IPS-18a (cell line): ENCODE data around the gene SERHL2.
"Not testable (repeated sequence)": the region's sequence is repeated elsewhere in the genome, so short reads cannot be mapped to it uniquely, and the experiment has no call there.

Experiments
- H3K27ac ChIP-seq: one replicate; pipeline ENCODE4 v1.5.1; 2013; ENCODE audit warnings: low read length
- H3K27me3 ChIP-seq: one replicate; pipeline ENCODE4 v1.6.1; 2013; ENCODE audit warnings: mild to moderate bottlenecking, low read length; ENCODE audit not compliant: control insufficient read depth, insufficient read depth
- H3K36me3 ChIP-seq: one replicate; pipeline ENCODE4 v1.6.1; 2013; ENCODE audit warnings: low read depth, low read length; ENCODE audit not compliant: control insufficient read depth
- H3K4me1 ChIP-seq: one replicate; pipeline ENCODE4 v1.6.1; 2013; ENCODE audit warnings: low read depth, low read length; ENCODE audit not compliant: control insufficient read depth
- H3K4me3 ChIP-seq: one replicate; pipeline ENCODE4 v1.5.1; 2013; ENCODE audit warnings: low read length
- H3K9ac ChIP-seq: one replicate; pipeline ENCODE4 v1.6.1; 2013; ENCODE audit warnings: mild to moderate bottlenecking, low read length, moderate library complexity
- H3K9me3 ChIP-seq: one replicate; pipeline ENCODE4 v1.6.1; 2013; ENCODE audit warnings: low read depth, low read length; ENCODE audit not compliant: control insufficient read depth

Gene SERHL2

GRCh38 chr22:42519525-42520401, 34.0 kb upstream of the SERHL2 start, which contains the start of gene RRP7A:
Gene RRP7A (minus strand): TSS chr22:42519796. CDS start chr22:42519786, 10 bp downstream.
- Histone ChIP-seq H3K27me3 (no peaks in the 10 kb centered on the region), H3K27ac (no peak within 1 kb of the TSS), H3K4me3 (peak within 1 kb of the TSS; percentile 70), H3K9me3 (no peaks in the 10 kb centered on the region), H3K9ac (peak within 1 kb of the TSS; percentile 77), H3K36me3 (peaks cover 15% of the 10 kb centered on the region), H3K4me1 (no peaks in the 10 kb centered on the region)

DNA sequence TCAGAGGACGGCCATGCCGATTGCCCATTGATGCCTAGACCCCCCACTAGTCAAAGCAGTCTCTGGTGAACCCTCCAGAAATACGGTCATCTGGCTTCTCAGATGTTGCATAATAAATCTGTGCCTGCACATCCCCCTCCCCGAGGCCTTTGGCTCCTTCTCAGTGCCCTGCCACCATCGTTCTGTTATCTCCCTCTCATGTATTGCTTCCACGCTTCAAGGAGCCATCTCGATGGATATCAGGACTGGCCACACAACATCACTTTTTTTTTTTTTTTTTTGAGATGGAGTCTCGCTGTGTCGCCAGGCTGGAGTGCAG, 32.6 kb upstream of the SERHL2 start:
- Histone ChIP-seq H3K9me3 (no peaks in the 10 kb centered on the region), H3K4me3 (no peak overlapping the region), H3K4me1 (no peaks in the 10 kb centered on the region), H3K27ac (no peak overlapping the region), H3K9ac (no peak overlapping the region), H3K27me3 (no peaks in the 10 kb centered on the region), H3K36me3 (peaks cover 10% of the 10 kb centered on the region)

DNA sequence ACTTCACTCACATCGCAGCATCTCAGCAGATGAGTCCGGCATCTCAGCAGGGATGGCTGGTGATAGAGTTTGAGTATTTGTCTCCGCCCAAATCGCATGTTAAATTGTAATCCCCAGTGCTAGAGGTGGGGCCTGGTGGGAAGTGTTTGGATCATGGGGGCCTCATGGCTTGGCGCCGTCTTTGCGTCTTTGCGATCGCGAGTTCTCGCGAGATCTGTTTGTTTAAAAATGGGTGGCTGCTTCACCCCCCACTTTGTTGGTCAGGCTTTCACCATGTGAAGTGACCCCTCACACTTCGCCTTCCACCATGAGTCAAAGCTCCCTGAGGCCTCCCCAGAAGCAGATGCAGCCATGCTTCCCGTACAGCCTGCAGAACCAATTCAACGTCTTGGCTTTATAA, 31.2 kb upstream of the SERHL2 start:
- Histone ChIP-seq H3K27ac (no peak overlapping the region), H3K36me3 (no peaks in the 10 kb centered on the region), H3K9me3 (no peaks in the 10 kb centered on the region), H3K27me3 (no peaks in the 10 kb centered on the region), H3K9ac (no peak overlapping the region), H3K4me3 (no peak overlapping the region), H3K4me1 (no peaks in the 10 kb centered on the region)

- H3K36me3 ChIP-seq, result no peaks in the 10 kb centered on the region
- H3K9ac ChIP-seq, result no peak overlapping the region
- H3K9me3 ChIP-seq, result no peaks in the 10 kb centered on the region
- H3K4me3 ChIP-seq, result no peak overlapping the region
- H3K27ac ChIP-seq, result no peak overlapping the region
- H3K27me3 ChIP-seq, result peaks cover 6% of the 10 kb centered on the region
- H3K4me1 ChIP-seq, result no peaks in the 10 kb centered on the region
Observed at GRCh38 chr22:42528591-42529307, 25.0 kb upstream of the SERHL2 start.

DNA sequence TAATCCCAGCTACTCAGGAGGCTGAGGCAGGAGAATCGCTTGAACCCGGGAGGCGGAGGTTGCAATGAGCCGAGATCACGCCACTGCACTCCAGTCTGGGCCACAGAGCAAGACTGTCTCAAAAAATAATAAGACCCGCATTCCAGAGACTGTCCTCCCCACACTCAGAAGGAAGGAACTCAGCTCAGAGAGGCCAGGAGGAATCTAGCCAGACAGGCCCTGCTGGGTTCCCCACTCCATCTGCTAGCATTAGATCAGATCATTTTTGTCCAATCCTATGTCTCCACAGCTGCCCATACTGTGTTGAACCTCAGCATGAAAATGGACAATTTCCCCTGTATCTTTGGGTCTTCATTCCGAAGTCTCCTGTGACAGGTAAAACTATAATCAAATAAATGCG, 24.3 kb upstream of the SERHL2 start:
- not testable (repeated sequence) for H3K27me3 ChIP-seq, H3K4me3 ChIP-seq, H3K4me1 ChIP-seq, H3K9ac ChIP-seq, H3K9me3 ChIP-seq, H3K27ac ChIP-seq, H3K36me3 ChIP-seq

DNA sequence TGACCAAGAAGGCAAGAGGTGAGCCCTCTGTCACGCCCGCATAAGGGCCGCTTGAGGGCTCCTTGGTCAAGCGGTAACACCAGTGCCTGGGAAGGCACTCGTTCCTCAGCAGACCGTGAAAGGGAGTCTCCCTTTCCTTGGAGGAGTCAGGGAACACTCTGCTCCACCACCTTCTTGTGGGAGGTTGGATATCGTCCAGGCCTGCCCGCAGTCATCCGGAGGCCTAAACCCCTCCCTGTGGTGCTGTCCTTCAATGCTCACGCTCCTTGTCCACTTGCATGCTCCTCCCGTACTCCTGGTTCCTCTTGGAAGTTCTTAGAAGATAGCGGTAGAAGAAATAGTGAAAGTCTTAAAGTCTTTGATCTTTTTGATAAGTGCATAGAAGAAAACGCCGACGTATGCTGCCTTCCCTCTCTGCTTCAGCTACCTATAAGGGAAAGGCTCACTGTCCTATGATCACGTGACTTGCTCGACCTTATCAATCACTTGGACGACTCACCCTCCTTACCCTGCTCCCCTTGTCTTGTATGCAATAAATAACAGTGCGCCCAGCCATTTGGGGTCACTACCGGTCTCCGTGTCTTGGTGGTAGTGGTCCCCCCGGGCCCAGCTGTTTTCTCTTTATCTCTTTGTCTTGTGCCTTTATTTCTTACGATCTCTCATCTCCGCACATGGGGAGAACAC, 22.2 kb upstream of the SERHL2 start:
- H3K4me3 ChIP-seq, H3K4me1 ChIP-seq, H3K27ac ChIP-seq, H3K27me3 ChIP-seq, H3K9ac ChIP-seq, H3K9me3 ChIP-seq, H3K36me3 ChIP-seq: not testable (repeated sequence)

- no peaks in the 10 kb centered on the region for H3K4me1 ChIP-seq
- no peaks in the 10 kb centered on the region for H3K36me3 ChIP-seq
- H3K27me3 ChIP-seq, result peaks cover 6% of the 10 kb centered on the region
- H3K9me3 ChIP-seq, result no peaks in the 10 kb centered on the region
- no peak overlapping the region for H3K27ac ChIP-seq
- no peak overlapping the region for H3K4me3 ChIP-seq
- H3K9ac ChIP-seq, result no peak overlapping the region
Observed at GRCh38 chr22:42533638-42533977, 20.1 kb upstream of the SERHL2 start.

DNA sequence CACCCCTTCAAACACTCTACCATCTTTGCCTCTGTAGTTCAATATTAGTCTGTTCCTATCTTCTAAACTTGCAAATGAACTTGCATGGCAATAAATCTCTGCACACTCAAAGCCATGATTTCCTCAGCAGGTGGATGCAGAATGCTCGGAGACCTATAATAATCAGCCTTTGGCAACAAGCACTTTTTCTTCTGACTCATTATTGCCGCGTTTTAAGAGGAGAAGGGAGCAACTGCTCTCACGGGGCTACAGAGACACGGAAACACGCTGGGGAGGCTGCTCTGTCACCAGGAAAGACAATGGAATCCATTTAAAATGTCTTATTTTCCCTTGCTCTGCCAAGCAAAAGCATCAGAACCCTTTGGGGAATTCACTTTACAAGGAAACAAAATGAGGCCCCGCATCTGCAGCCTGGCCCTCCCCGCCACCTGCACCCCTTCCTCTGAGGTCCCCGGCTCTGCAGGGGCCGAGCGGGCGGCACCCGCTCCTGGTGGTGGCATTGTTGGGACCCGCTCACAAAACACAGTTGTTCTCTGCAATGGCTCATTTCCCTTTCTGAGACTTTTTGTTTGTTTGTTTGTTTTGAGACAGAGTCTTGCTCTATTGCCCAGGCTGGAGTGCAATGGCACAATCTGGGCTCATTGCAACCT, 18.5 kb upstream of the SERHL2 start:
- not testable (repeated sequence) for H3K4me1 ChIP-seq, H3K27me3 ChIP-seq, H3K27ac ChIP-seq, H3K4me3 ChIP-seq, H3K9me3 ChIP-seq, H3K9ac ChIP-seq, H3K36me3 ChIP-seq

DNA sequence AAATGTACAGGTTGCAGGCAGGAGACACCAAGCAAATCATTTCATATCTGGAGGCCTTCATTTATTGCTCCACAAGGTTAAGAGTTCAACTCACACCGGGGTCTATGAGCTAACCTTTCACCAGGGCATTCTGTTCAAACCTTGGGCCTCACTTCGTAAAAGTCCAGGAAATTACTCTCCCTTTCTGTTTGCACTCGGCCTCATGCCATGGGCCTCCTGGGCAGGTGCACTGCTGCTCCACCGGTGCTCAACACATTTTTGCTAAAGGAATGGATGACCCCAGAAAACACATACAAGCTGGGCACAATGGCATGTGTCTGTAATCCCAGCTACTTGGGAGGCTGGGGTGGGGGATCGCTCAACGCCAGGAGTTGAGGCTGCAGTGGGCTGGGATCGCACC, 17.6 kb upstream of the SERHL2 start:
- H3K4me3 ChIP-seq, result no peak overlapping the region
- no peak overlapping the region for H3K27ac ChIP-seq
- no peaks in the 10 kb centered on the region for H3K9me3 ChIP-seq
- H3K27me3 ChIP-seq, result no peaks in the 10 kb centered on the region
- H3K9ac ChIP-seq, result no peak overlapping the region
- H3K36me3 ChIP-seq, result no peaks in the 10 kb centered on the region
- H3K4me1 ChIP-seq, result no peaks in the 10 kb centered on the region

GRCh38 chr22:42536634-42537033, 17.1 kb upstream of the SERHL2 start:
- not testable (repeated sequence) for H3K4me3 ChIP-seq, H3K9me3 ChIP-seq, H3K4me1 ChIP-seq, H3K36me3 ChIP-seq, H3K27ac ChIP-seq, H3K9ac ChIP-seq, H3K27me3 ChIP-seq

DNA sequence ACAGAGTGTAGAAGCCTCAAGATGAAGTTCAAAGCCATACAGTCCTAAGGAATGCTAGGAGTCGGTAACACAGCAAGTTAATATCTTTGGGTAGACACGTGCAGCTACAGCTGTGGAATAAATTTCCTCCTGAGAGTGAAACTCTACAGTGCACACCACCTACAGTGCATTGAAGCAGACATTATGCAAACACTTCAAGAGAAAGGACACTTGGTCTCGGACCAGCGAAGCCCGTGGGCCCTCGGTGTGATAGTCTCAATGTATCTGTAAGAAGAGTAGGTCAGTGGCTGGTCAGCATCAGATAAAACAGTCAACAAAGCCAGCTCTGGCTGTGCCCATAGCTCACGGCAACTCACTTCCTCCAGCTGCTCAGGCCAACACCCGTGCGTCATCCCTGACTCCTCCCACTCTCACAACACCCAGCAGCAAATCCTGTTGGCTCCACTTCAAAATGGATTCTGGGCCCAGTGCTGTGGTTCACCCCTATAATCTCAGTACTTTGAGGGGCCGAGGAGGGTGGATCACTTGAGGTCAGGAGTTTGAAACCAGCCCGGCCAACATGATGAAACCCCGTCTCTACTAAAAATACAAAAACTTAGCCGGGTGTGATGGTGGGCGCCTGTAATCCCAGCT, 16.4 kb upstream of the SERHL2 start:
- not testable (repeated sequence) for H3K27me3 ChIP-seq, H3K36me3 ChIP-seq, H3K9me3 ChIP-seq, H3K4me1 ChIP-seq, H3K9ac ChIP-seq, H3K4me3 ChIP-seq, H3K27ac ChIP-seq
